NT2/D1 (cell line): Measurements from ENCODE around the gene AQP2.

Source experiments
- DNase-seq: peaks from one replicate; pipeline ENCODE4 v3.0.0-alpha.2; 2011; ENCODE audit warnings: low read depth, low spot score
- H3K27me3 ChIP-seq: 2 replicates; pipeline ENCODE4 v1.6.0; 2011; ENCODE audit warnings: mild to moderate bottlenecking; ENCODE audit not compliant: insufficient read length, insufficient read depth
- H3K36me3 ChIP-seq: 2 replicates; pipeline ENCODE4 v1.6.1; 2011; ENCODE audit warnings: mild to moderate bottlenecking, low read length, mixed read lengths; ENCODE audit not compliant: insufficient read depth, insufficient read length
- H3K4me1 ChIP-seq: 2 replicates; pipeline ENCODE4 v1.5.1; 2011; ENCODE audit not compliant: insufficient read depth, insufficient read length
- H3K4me3 ChIP-seq: 2 replicates; pipeline ENCODE4 v1.5.1; 2011; ENCODE audit warnings: low read depth; ENCODE audit not compliant: insufficient read length
- H3K9ac ChIP-seq: 2 replicates; pipeline ENCODE4 v1.6.0; 2011; ENCODE audit warnings: low read depth; ENCODE audit not compliant: insufficient read length
- H3K9me3 ChIP-seq: 2 replicates; pipeline ENCODE4 v1.5.1; 2011; ENCODE audit warnings: mild to moderate bottlenecking, low read length; ENCODE audit not compliant: insufficient read depth
- SUZ12 ChIP-seq: IDR thresholded peaks from 2 replicates; pipeline ENCODE4 v1.6.1; 2011; ENCODE audit not compliant: insufficient read length, insufficient read depth; ENCODE audit errors: extremely low read depth
- YY1 ChIP-seq: IDR thresholded peaks from 2 replicates; pipeline ENCODE4 v1.6.1; 2011; ENCODE audit not compliant: insufficient read length, insufficient read depth
- ZNF274 ChIP-seq: IDR thresholded peaks from 2 replicates; pipeline ENCODE4 v1.6.1; 2011; ENCODE audit warnings: mild to moderate bottlenecking, low read depth, low read length

AQP2 gene

DNA sequence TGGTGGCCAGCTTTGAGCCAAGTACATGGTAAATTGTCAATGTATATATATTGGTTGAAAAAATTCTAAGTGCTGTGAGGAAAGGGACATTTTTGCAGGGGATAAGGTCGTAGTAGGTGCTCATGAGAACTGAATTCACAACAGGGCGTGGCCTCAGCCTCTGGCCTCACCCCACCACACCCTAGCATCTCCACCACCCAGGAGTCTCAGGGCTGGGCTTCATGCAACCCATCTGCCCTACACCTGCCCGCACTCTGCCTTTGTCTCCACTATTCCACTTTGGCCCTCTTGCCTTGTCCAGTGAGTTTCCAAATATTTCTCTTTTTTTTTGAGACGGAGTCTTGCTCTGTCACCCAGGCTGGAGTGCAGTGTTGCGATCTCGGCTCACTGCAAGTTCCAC, 22.1 kb upstream of the AQP2 start:
- Histone ChIP-seq H3K27me3 (no peaks in the 10 kb centered on the region), H3K36me3 (no peaks in the 10 kb centered on the region), H3K4me3 (no peak overlapping the region), H3K9ac (no peak overlapping the region), H3K9me3 (no peaks in the 10 kb centered on the region), H3K4me1 (no peaks in the 10 kb centered on the region)
- TF ChIP-seq SUZ12 (no peak), ZNF274 (no peak), YY1 (no peak)
- DNase-seq, result no peak

DNA sequence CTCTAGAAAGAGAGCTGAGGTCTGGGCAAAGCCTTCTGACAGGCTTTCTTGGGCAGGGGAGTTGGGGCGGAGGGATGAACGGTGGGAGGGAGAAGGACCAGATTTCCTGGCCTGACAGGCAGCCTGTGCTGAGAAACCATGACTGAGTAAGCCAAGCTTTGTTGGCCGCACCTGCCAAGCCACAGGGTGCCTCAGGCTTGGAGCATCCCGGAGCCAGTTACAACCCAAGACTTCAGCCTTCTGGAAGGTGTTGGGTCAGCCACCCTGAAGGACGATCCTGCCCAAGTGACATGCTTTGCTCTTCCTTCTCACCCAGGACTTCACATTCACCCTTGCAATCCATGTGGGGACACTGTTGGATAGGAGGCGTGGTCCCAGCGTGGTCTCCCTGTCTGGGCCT, 21.0 kb upstream of the AQP2 start:
- Histone ChIP-seq H3K9ac (no peak overlapping the region), H3K36me3 (no peaks in the 10 kb centered on the region), H3K9me3 (no peaks in the 10 kb centered on the region), H3K4me1 (no peaks in the 10 kb centered on the region), H3K27me3 (no peaks in the 10 kb centered on the region), H3K4me3 (no peak overlapping the region)
- no peak for TF ChIP-seq YY1
- no peak for TF ChIP-seq SUZ12
- no peak for TF ChIP-seq ZNF274
- no peak for DNase-seq

DNA sequence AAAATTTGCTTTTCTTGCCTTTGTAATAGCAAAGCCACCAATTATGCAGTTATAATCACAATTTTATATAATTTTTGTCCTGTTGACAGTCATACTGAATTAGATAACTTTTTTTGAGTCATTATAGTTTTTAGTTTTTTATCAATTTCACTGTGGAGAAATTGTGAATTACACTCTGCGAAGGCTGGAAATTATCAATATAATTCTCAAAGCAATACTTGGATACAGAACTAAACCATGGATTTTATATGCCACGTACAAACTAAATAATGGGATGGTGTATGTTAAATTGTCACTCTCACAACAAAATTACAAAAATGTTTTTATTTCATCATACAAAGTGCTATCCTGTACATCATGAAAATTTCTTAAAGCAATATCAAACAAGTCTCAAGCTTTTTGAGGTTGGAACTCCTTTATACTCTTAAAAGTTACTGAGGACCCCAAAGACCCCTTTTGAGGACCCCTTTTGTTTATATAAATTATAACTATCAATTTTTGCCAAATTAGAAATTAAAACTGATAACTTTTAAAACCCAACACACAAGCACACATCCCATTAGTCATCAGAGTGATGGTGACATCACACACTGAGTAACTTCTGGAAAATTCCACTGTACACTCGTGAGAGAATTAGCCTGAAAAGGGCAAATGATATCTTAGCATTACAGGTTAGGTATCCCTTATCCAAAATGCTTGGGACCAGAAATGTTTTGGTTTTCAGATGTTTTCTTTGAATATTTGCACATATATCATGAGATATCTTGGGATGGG, 19.8 kb upstream of the AQP2 start:
- Histone ChIP-seq H3K9ac (no peak overlapping the region), H3K4me1 (no peaks in the 10 kb centered on the region), H3K36me3 (no peaks in the 10 kb centered on the region), H3K27me3 (no peaks in the 10 kb centered on the region), H3K4me3 (no peak overlapping the region), H3K9me3 (no peaks in the 10 kb centered on the region)
- no peak for DNase-seq
- TF ChIP-seq SUZ12 (no peak), ZNF274 (no peak), YY1 (no peak)

- Histone ChIP-seq H3K4me1 (no peaks in the 10 kb centered on the region), H3K9me3 (no peaks in the 10 kb centered on the region), H3K4me3 (no peak overlapping the region), H3K9ac (no peak overlapping the region), H3K36me3 (no peaks in the 10 kb centered on the region), H3K27me3 (no peaks in the 10 kb centered on the region)
- no peak for DNase-seq
- TF ChIP-seq YY1, result no peak
- TF ChIP-seq SUZ12, result no peak
- TF ChIP-seq ZNF274, result no peak
Observed at GRCh38 chr12:49932023-49932422, 18.5 kb upstream of the AQP2 start.

DNA sequence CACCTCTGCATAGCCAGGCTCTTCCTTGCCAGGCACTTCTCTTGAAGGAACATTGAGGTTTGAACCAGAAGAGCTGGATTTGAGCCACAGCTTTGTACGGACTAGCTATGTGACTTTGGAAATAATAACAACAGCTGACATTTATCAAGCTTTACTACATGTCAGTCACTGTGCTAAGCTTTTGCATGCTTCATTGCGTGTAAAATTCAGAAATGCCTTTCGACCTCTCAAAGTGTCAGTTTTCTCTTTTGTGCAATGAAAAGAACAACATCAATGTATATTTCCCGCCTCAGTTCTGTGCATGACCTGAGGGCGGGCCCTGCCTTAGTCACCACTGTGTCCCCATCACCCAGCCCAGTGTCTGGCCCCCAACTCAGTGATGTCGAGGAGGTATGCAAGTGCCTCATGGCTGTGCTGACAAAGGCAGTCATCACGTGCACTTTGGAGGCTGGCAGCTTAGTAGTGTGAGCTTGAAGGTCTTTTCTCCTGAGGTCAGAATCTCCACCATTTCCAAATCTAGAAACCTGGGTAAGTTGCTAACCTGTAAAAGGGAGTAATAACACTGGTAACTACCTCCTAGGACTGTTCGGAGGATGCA, 17.9 kb upstream of the AQP2 start:
- no peak for TF ChIP-seq YY1
- TF ChIP-seq SUZ12, result no peak
- no peak for TF ChIP-seq ZNF274
- H3K4me3 ChIP-seq, result no peak overlapping the region
- no peaks in the 10 kb centered on the region for H3K9me3 ChIP-seq
- no peaks in the 10 kb centered on the region for H3K27me3 ChIP-seq
- H3K9ac ChIP-seq, result no peak overlapping the region
- H3K4me1 ChIP-seq, result no peaks in the 10 kb centered on the region
- no peak for DNase-seq
- no peaks in the 10 kb centered on the region for H3K36me3 ChIP-seq

DNA sequence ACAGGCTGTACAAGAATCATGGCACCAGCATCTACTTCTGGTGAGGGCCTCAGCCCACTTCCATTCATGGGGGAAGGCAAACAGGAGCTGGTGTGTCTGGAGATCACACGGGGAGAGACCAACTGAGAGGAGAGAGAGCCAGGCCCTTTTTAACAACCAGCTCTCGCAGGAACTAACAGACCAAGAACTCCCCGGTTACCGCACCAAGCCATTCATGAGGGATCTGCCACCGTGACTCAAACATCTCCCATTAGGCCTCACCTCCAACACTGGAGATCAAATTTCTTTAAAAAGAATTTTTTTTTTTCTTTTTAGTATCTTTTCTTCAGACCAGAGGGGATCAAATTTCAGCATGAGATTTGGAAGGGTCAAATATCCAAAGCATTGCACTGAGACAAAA, 16.7 kb upstream of the AQP2 start:
- Histone ChIP-seq H3K4me3 (no peak overlapping the region), H3K4me1 (no peaks in the 10 kb centered on the region), H3K36me3 (no peaks in the 10 kb centered on the region), H3K9ac (no peak overlapping the region), H3K9me3 (no peaks in the 10 kb centered on the region), H3K27me3 (no peaks in the 10 kb centered on the region)
- no peak for DNase-seq
- TF ChIP-seq YY1 (no peak), ZNF274 (no peak), SUZ12 (no peak)

- TF ChIP-seq SUZ12 (no peak), ZNF274 (no peak), YY1 (no peak)
- no peak for DNase-seq
Observed at GRCh38 chr12:49934505-49934904, 16.0 kb upstream of the AQP2 start.

GRCh38 chr12:49936925-49937324, 13.6 kb upstream of the AQP2 start:
- DNase-seq, result no peak
- Histone ChIP-seq H3K9ac (no peak overlapping the region), H3K27me3 (no peaks in the 10 kb centered on the region), H3K9me3 (no peaks in the 10 kb centered on the region), H3K4me3 (no peak overlapping the region), H3K4me1 (peaks cover 5% of the 10 kb centered on the region), H3K36me3 (no peaks in the 10 kb centered on the region)
- TF ChIP-seq YY1, result no peak
- TF ChIP-seq SUZ12, result no peak
- no peak for TF ChIP-seq ZNF274

More at GRCh38 chr12:49934505-49934904, 16.0 kb upstream of the AQP2 start:
- Histone ChIP-seq H3K4me3 (no peak overlapping the region), H3K36me3 (no peaks in the 10 kb centered on the region), H3K4me1 (peaks cover 1% of the 10 kb centered on the region), H3K9ac (no peak overlapping the region), H3K27me3 (no peaks in the 10 kb centered on the region), H3K9me3 (no peaks in the 10 kb centered on the region)
